ENCODE measurements around the gene SKAP1.
"Not testable (repeated sequence)": the region's sequence is repeated elsewhere in the genome, so short reads cannot be mapped to it uniquely, and the experiment has no call there.

Gene SKAP1

GRCh38 chr17:48449335-48449734 lies 19.3 kb upstream of the SKAP1 start:
- not testable (repeated sequence) for DNase-seq (ENCODE audit: low read depth in 2 of 2)

GRCh38 chr17:48445248-48445620 lies 15.2 kb upstream of the SKAP1 start:
- DNase-seq (ENCODE audit: low read depth in 2 of 2): no peak

- no peak for DNase-seq (ENCODE audit: low read depth in 2 of 2)
These were observed 14.7 kb upstream of the SKAP1 start for GRCh38 chr17:48444516-48445247.

GRCh38 chr17:48443712-48444111 lies 13.7 kb upstream of the SKAP1 start:
- no peak for DNase-seq (ENCODE audit: low read depth in 2 of 2)

- no peak for DNase-seq (ENCODE audit: low read depth in 2 of 2)
These were observed 12.8 kb upstream of the SKAP1 start for GRCh38 chr17:48442819-48443218.

GRCh38 chr17:48441862-48442261 lies 11.8 kb upstream of the SKAP1 start:
- DNase-seq (ENCODE audit: low read depth in 2 of 2): no peak

- no peak for DNase-seq (ENCODE audit: low read depth in 2 of 2)
These were observed 11.3 kb upstream of the SKAP1 start for GRCh38 chr17:48441231-48441711.

DNA sequence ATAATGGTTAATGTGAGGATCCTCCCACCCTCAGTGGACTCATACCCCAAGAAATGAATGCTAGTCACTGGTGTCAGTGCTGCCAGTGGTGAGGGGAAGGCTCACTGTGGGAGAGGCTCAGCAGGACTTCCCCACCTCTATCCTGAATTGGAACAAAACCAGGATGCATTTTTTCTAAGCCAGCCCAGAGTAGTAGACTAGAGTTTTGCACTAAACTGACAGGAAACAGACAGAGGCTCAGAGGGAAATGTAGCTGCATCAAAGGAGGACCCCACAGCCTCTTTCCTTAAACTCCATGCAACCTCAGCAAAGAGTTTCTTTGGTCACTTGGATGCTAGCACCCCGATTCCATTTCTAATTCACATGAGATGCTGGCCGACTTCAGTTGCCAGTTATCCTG lies 10.7 kb upstream of the SKAP1 start:
- DNase-seq (ENCODE audit: low read depth in 2 of 2): no peak

DNA sequence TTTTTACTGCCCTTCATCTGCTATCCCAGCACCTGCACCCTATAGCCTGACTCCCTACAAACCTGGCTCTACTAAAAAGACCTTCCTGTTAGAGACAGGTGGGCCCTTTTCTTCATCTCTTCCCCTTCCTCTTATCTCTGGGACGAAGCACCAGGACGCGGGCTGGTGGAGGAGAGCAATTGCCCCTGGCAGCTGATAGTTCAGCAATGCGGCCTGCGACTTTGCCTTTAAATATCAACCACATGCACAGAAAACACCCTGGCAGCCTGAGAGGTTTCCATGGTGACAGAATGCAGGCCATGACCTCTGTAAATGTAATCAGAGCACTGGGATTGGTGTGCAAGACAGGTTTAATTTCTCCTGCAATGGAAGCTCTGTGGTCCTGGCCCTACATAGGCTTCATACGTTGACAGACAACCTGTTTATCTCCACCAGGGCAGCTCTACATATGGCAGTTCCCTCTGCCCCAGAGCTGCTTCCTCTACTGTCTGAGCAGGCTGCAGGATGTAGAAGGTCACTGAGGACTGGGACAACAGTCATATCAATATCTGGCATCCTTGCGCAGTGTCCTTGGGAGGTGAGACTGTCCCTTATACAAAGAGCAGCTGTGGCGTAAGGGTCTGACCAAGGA lies 10.0 kb upstream of the SKAP1 start:
- DNase-seq (ENCODE audit: low read depth in 2 of 2): no peak

DNA sequence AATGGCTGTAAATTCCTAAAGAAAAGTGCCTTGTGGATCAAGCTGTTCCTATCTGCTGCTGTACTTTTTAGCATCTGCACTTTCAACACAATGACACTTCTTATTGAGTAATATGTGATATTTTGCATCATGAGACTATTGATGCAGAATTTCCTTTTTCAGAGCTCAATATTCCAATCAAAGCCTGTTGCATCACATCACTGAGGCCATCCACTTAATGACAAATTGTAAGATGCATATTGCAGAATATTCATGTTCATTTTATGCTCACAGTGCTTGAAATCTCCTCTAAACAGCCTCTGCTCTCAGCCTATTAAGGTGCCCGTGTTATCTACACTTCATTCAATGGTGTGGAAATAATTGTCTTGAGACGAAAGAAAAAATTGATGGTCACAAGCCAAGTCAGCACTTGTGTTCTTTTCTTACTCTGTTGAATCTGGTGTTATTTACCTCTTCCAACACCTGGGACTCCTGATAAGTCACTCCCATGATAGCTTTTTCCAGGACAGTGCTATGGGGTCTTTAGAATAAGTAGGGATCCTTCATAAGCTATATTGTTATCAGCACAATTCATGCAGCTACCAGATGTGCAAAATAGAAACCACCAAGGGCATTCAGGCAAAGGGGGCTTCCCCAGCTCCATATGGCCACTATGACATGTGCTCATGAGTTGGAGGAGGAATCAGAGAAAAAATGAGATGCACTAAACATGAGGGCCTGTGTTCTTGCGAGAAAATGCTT lies 9.3 kb upstream of the SKAP1 start:
- peak in 1 of 2 donors; percentile 32 for DNase-seq (ENCODE audit: low read depth in 2 of 2)

GRCh38 chr17:48438516-48439061 lies 8.6 kb upstream of the SKAP1 start:
- DNase-seq (ENCODE audit: low read depth in 2 of 2): no peak

GRCh38 chr17:48433896-48434295 lies 3.9 kb upstream of the SKAP1 start:
- no peak for DNase-seq (ENCODE audit: low read depth in 2 of 2)

GRCh38 chr17:48432820-48433775 lies 3.1 kb upstream of the SKAP1 start:
- DNase-seq (ENCODE audit: low read depth in 2 of 2): no peak

- no peak for DNase-seq (ENCODE audit: low read depth in 2 of 2)
These were observed 858 bp downstream of the SKAP1 start for GRCh38 chr17:48429156-48429555.

- DNase-seq (ENCODE audit: low read depth in 2 of 2): peak; percentile 59 to 60
These were observed 2.4 kb downstream of the SKAP1 start for GRCh38 chr17:48427598-48427997.

DNA sequence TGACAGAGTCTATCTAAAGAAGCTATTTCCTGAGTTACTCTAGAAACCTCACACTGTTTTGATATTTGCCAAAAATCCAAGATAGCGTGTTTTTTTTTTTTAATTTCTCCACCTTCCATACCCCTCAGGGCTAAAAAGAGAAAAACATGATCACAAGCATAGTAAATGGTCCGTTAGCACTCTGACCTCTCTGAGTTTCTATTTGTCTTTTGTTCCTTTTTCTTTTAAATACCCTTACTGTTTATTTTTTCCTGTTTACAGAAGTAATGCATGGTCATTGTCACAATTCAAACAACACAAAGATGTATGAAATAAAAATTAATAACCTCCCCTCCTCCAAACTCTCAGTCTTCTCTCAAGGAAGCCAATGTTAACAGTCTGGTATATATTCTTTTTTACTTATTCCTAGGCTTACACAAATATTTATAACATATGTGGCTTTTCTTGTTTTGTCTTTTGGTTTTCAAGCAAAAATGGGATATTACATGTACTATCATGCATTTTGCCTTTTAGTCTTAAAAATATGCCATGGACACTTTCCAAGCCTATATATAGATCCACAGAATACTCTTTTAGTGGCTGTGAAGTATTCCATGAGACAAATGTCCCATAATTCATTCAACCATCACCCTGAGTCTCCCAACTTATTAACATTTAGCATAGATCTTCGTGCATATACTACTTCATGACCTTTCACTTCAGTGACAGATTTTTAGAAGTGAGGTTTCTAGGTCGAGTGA lies 3.1 kb downstream of the SKAP1 start:
- no peak for DNase-seq (ENCODE audit: low read depth in 2 of 2)

- no peak for DNase-seq (ENCODE audit: low read depth in 2 of 2)
These were observed 3.9 kb downstream of the SKAP1 start for GRCh38 chr17:48426019-48426665.

GRCh38 chr17:48422060-48422459 lies 8.0 kb downstream of the SKAP1 start:
- DNase-seq (ENCODE audit: low read depth in 2 of 2): not testable (repeated sequence)

DNA sequence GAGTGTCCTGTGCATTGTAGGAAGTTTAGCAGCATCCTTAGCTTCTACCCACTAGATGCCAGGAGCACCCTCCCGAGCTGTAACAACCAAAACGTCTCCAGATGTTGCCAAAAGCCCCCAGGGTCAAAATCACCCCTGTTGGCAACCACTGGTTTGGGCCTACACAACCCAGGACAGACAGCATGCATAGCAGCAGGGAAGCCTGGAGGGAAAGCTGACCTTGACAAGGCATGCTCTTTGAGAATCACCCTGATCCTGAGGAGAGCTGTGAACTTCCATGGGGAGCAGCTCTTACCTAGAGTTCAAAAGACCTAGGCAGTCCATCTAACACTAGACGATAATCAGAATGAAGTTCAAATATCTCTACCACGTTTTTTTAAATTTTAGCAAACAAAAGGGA lies 9.2 kb downstream of the SKAP1 start:
- no peak for DNase-seq (ENCODE audit: low read depth in 2 of 2)

GRCh38 chr17:48416971-48417370 lies 13.0 kb downstream of the SKAP1 start:
- no peak for DNase-seq (ENCODE audit: low read depth in 2 of 2)

Data from stimulated activated CD4-positive, alpha-beta T cell treated with anti-CD3 and anti-CD28 coated beads, Interleukin-15, amount 100 ng/mL, for 48 hours (primary cell).